ENCODE results near the gene PDIA2.

DNA sequence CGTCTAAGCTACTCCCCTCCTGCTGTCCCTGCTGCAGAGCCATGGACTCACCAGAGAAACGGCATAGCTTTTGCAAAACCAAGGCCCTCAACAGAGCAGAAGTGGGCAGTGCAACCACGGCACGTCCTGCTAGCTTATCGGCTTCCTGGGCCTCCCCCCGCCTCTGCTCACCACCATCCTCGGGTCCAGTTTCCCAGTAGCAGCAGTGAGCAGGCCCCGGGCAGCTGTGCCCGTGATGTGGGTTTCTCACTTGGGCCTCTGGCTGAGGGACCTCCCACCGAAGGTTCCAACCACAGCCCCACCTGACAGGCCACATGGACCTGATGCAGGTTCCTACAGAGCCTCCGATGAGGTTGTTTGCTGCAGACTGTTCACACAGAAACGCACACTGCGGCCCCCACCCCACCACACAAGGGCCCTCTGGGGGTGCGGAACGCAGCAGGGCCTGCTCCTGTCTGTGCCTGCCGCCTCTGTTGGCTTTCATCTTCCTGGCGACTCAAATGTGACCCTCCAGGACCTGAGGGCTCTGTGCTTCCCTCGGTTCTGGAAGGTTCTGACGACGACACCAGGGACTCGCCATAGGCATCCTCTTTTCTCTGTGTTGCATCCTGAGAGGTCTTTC is 24.8 kb downstream of the PDIA2 start:
- TF ChIP-seq TOX (CRISPR knock-in tag; IDR thresholded peaks at IDR 0.05; ENCODE audit: borderline replicate concordance) (no peak), ZNF70 (CRISPR knock-in tag; IDR thresholded peaks at IDR 0.05) (no peak), TCF4 (CRISPR knock-in tag; IDR thresholded peaks at IDR 0.05; ENCODE audit: borderline replicate concordance) (no peak), ZNF565 (CRISPR knock-in tag; conservative IDR thresholded peaks at IDR 0.05; ENCODE audit: low read depth) (no peak), BACH2 (CRISPR knock-in tag; IDR thresholded peaks at IDR 0.05; ENCODE audit: borderline replicate concordance) (no peak), ZFP30 (CRISPR knock-in tag; IDR thresholded peaks at IDR 0.05) (no peak), PATZ1 (CRISPR knock-in tag; IDR thresholded peaks at IDR 0.05; ENCODE audit: borderline replicate concordance) (no peak), PPARA (CRISPR knock-in tag; IDR thresholded peaks at IDR 0.05; ENCODE audit: borderline replicate concordance) (no peak), OSR1 (CRISPR knock-in tag; IDR thresholded peaks at IDR 0.05) (no peak), RARB (CRISPR knock-in tag; IDR thresholded peaks at IDR 0.05) (no peak)
- TF ChIP-seq, protein P1, sequence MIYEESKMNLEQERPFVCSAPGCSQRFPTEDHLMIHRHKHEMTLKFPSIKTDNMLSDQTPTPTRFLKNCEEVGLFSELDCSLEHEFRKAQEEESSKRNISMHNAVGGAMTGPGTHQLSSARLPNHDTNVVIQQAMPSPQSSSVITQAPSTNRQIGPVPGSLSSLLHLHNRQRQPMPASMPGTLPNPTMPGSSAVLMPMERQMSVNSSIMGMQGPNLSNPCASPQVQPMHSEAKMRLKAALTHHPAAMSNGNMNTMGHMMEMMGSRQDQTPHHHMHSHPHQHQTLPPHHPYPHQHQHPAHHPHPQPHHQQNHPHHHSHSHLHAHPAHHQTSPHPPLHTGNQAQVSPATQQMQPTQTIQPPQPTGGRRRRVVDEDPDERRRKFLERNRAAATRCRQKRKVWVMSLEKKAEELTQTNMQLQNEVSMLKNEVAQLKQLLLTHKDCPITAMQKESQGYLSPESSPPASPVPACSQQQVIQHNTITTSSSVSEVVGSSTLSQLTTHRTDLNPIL (CRISPR knock-in tag; IDR thresholded peaks at IDR 0.05; ENCODE audit: low read depth): no peak
- TF ChIP-seq, protein P2, sequence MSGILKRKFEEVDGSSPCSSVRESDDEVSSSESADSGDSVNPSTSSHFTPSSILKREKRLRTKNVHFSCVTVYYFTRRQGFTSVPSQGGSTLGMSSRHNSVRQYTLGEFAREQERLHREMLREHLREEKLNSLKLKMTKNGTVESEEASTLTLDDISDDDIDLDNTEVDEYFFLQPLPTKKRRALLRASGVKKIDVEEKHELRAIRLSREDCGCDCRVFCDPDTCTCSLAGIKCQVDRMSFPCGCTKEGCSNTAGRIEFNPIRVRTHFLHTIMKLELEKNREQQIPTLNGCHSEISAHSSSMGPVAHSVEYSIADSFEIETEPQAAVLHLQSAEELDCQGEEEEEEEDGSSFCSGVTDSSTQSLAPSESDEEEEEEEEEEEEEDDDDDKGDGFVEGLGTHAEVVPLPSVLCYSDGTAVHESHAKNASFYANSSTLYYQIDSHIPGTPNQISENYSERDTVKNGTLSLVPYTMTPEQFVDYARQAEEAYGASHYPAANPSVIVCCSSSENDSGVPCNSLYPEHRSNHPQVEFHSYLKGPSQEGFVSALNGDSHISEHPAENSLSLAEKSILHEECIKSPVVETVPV (CRISPR knock-in tag; IDR thresholded peaks at IDR 0.05): no peak

Measured in SK-N-SH treated with all-trans-retinoic acid at 6 μM for 48 hours (cell line).